ENCODE results near the gene PPIL4.
"Not testable (repeated sequence)": the region's sequence is repeated elsewhere in the genome, so short reads cannot be mapped to it uniquely, and the experiment has no call there.

The PPIL4 gene

DNA sequence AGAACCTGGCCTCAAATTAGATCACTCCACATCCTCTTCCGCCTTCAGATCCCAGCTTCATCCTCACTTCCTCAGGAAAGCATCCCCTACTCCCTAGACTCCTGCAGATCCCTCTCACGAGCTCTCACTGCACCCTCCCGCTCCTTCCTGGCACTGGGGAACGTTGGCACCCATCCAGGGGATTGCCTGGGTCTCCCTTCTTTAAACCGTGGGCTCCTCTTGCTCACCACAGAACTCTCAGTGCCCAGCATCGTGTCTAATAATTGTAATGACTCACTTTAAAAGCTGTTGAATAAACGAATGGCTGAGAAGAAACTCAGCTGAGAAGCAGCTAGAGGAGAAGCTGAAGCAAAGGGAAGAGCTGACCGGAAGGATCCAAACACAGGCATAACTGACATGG is 81.4 kb downstream of the PPIL4 start:
- no peak overlapping the region for H3K4me3 ChIP-seq (IDR thresholded peaks at IDR 0.05; ENCODE audit: insufficient read depth, low read depth, low read length)
- H3K4me1 ChIP-seq (ENCODE audit: low read depth, poor library complexity, severe bottlenecking), result no peaks in the 10 kb centered on the region
- H3K79me2 ChIP-seq (ENCODE audit: insufficient read depth, low read depth), result no peaks in the 10 kb centered on the region
- H3K4me2 ChIP-seq, result no peak overlapping the region
- no peaks in the 10 kb centered on the region for H3K36me3 ChIP-seq (ENCODE audit: insufficient read depth)
- no peak overlapping the region for H2AFZ ChIP-seq (ENCODE audit: low read depth)
- H3K27me3 ChIP-seq (ENCODE audit: insufficient read depth, low read depth), result peaks cover 21% of the 10 kb centered on the region
- H3K9ac ChIP-seq, result no peak overlapping the region
- H3K27ac ChIP-seq, result no peak overlapping the region
- H4K20me1 ChIP-seq (ENCODE audit: insufficient read depth), result no peaks in the 10 kb centered on the region
- TF ChIP-seq, protein P1, sequence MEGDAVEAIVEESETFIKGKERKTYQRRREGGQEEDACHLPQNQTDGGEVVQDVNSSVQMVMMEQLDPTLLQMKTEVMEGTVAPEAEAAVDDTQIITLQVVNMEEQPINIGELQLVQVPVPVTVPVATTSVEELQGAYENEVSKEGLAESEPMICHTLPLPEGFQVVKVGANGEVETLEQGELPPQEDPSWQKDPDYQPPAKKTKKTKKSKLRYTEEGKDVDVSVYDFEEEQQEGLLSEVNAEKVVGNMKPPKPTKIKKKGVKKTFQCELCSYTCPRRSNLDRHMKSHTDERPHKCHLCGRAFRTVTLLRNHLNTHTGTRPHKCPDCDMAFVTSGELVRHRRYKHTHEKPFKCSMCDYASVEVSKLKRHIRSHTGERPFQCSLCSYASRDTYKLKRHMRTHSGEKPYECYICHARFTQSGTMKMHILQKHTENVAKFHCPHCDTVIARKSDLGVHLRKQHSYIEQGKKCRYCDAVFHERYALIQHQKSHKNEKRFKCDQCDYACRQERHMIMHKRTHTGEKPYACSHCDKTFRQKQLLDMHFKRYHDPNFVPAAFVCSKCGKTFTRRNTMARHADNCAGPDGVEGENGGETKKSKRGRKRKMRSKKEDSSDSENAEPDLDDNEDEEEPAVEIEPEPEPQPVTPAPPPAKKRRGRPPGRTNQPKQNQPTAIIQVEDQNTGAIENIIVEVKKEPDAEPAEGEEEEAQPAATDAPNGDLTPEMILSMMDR (conservative IDR thresholded peaks at IDR 0.05; ENCODE audit: low read depth, low read length), result no peak

DNA sequence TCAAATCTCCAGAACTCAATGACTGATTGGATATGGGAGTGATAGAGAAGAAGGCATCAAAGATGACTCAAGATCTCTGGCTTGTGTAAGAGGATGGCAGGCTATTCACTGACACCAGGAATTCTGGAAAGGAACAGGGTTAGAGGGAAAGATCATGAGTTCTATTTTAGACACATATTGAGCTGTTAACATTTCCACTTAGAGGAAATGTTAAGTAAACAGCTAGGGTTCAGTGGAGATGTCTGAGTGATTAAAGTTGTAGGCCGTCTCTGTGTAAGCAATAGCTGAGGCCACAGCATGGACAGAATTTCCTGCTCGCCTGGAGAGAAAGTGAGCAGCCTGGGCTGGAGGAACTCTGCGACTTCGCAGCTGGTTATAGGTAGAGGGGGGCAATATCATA is 82.1 kb downstream of the PPIL4 start:
- H4K20me1 ChIP-seq (ENCODE audit: insufficient read depth), result no peaks in the 10 kb centered on the region
- H2AFZ ChIP-seq (ENCODE audit: low read depth), result no peak overlapping the region
- H3K4me3 ChIP-seq (IDR thresholded peaks at IDR 0.05; ENCODE audit: insufficient read depth, low read depth, low read length), result no peak overlapping the region
- no peak overlapping the region for H3K9ac ChIP-seq
- H3K27me3 ChIP-seq (ENCODE audit: insufficient read depth, low read depth), result peaks cover 16% of the 10 kb centered on the region; the same call in 1 of the 2 replicates
- H3K4me2 ChIP-seq, result no peak overlapping the region
- no peaks in the 10 kb centered on the region for H3K36me3 ChIP-seq (ENCODE audit: insufficient read depth)
- H3K4me1 ChIP-seq (ENCODE audit: low read depth, poor library complexity, severe bottlenecking), result no peaks in the 10 kb centered on the region
- no peak overlapping the region for H3K27ac ChIP-seq
- TF ChIP-seq, protein P1 (conservative IDR thresholded peaks at IDR 0.05; ENCODE audit: low read depth, low read length), result no peak
- no peaks in the 10 kb centered on the region for H3K79me2 ChIP-seq (ENCODE audit: insufficient read depth, low read depth)

DNA sequence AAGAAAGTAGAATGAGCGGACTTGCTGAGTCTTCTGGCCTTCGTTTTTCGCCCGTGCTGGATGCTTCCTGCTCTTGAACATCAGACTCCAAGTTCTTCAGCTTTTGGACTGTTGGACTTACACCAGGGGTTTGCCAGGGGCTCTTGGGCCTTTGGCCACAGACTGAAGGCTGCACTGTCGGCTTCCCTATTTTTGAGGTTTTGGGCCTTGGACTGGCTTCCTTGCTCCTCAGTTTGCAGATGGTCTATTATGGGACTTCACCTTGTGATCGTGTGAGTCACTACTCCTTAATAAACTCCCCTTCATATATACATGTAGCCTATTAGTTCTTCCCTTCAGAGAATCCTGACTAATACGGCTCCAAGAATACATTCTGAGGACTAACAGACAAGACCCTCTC is 83.1 kb downstream of the PPIL4 start:
- H3K4me3 ChIP-seq (IDR thresholded peaks at IDR 0.05; ENCODE audit: insufficient read depth, low read depth, low read length); H3K27ac ChIP-seq; H3K4me1 ChIP-seq (ENCODE audit: low read depth, poor library complexity, severe bottlenecking); H3K4me2 ChIP-seq; H3K36me3 ChIP-seq (ENCODE audit: insufficient read depth); H4K20me1 ChIP-seq (ENCODE audit: insufficient read depth); H2AFZ ChIP-seq (ENCODE audit: low read depth); H3K79me2 ChIP-seq (ENCODE audit: insufficient read depth, low read depth); H3K27me3 ChIP-seq (ENCODE audit: insufficient read depth, low read depth); H3K9ac ChIP-seq: not testable (repeated sequence)

DNA sequence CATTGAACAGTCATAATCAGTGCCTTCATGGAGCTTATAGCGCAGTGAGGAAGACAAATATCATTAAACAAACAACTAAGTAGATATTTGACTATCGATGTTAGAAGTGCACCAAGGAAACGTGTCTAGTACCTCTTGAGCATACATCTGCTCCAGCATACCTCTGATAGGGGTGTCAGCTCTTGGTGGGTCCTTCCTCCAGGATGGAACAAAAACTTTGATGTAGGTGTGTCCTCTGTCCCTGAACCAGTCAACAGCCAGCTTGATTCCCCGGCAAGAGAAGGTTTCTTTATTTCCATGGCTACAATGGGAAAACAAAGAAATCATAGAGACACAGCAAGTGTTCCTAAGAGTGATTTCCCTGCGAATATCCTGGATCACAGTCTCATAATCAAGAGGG is 84.2 kb downstream of the PPIL4 start:
- no peak overlapping the region for H3K9ac ChIP-seq
- H3K79me2 ChIP-seq (ENCODE audit: insufficient read depth, low read depth), result no peaks in the 10 kb centered on the region
- no peaks in the 10 kb centered on the region for H3K27me3 ChIP-seq (ENCODE audit: insufficient read depth, low read depth)
- H3K4me1 ChIP-seq (ENCODE audit: low read depth, poor library complexity, severe bottlenecking), result no peaks in the 10 kb centered on the region
- H4K20me1 ChIP-seq (ENCODE audit: insufficient read depth), result no peaks in the 10 kb centered on the region
- no peaks in the 10 kb centered on the region for H3K36me3 ChIP-seq (ENCODE audit: insufficient read depth)
- no peak overlapping the region for H2AFZ ChIP-seq (ENCODE audit: low read depth)
- H3K27ac ChIP-seq, result no peak overlapping the region
- no peak overlapping the region for H3K4me3 ChIP-seq (IDR thresholded peaks at IDR 0.05; ENCODE audit: insufficient read depth, low read depth, low read length)
- TF ChIP-seq, protein P1 (conservative IDR thresholded peaks at IDR 0.05; ENCODE audit: low read depth, low read length), result no peak
- no peak overlapping the region for H3K4me2 ChIP-seq

DNA sequence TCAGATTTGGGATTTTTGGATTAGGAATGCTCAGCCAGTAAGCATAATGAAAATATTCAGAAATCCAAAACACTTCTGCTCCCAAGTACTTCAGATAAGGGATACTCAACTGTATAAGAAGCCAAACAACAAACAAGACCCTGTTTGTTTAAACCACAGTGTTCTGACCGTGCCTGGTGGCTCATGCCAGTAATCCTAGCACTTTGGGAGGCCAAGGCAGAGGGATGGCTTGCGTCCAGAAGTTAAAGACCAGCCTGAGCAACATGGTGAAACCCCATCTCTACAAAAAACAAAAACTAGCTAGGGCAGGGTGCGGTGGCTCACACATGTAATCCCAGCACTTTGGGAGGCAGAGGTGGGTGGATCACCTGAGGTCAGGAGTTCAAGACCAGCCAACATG is 85.6 kb downstream of the PPIL4 start:
- H4K20me1 ChIP-seq (ENCODE audit: insufficient read depth), result not testable (repeated sequence)

More for the DNA sequence above, 85.6 kb downstream of the PPIL4 start:
- not testable (repeated sequence) for H3K36me3 ChIP-seq (ENCODE audit: insufficient read depth); H3K4me3 ChIP-seq (IDR thresholded peaks at IDR 0.05; ENCODE audit: insufficient read depth, low read depth, low read length); H2AFZ ChIP-seq (ENCODE audit: low read depth); H3K9ac ChIP-seq; H3K79me2 ChIP-seq (ENCODE audit: insufficient read depth, low read depth); H3K27me3 ChIP-seq (ENCODE audit: insufficient read depth, low read depth); H3K27ac ChIP-seq; H3K4me1 ChIP-seq (ENCODE audit: low read depth, poor library complexity, severe bottlenecking); H3K4me2 ChIP-seq

Measured in KMS-11 (cell line).